Activated B cell treated with CpG ODN at 0.5 μM for 24 hours (primary cell): ENCODE results near the gene FAM162A. TPM values are rescaled to one million over a fixed set of nuclear protein-coding genes. Genes with fewer than 3 reads are reported as not detected.

ENCODE experiments used
- ATAC-seq: fragments of 200-7000 bp; cut with Tn5 transposase; one replicate; pipeline ENCODE4 v1.10.0; 2021; ENCODE audit warnings: low read depth, mild to moderate bottlenecking, moderate library complexity
- CTCF ChIA-PET: fragments of 350-600 bp; sonication (Branson Sonifier 250); formaldehyde crosslinking; loops from one replicate; lab custom pipeline; 2021; ENCODE audit warnings: antibody characterized with exemption; lab: Charles Lee
- POLR2A ChIA-PET: fragments of 350-600 bp; sonication (Branson Sonifier 250); formaldehyde crosslinking; loops from one replicate; lab custom pipeline; 2021; ENCODE audit warnings: antibody characterized with exemption; lab: Charles Lee
- DNase-seq: peaks from one replicate; pipeline ENCODE4 v3.0.0; 2022
- H3K27ac Mint-ChIP-seq: one replicate; pipeline ENCODE4 v1.8.0; 2020; ENCODE audit warnings: mixed read lengths
- H3K27me3 Mint-ChIP-seq: one replicate; pipeline ENCODE4 v1.8.0; 2021; ENCODE audit warnings: mixed read lengths
- H3K36me3 Mint-ChIP-seq: one replicate; pipeline ENCODE4 v1.8.0; 2021; ENCODE audit warnings: low read depth, mixed read lengths
- H3K4me1 Mint-ChIP-seq: one replicate; pipeline ENCODE4 v1.8.0; 2021; ENCODE audit warnings: mixed read lengths
- H3K4me3 Mint-ChIP-seq: one replicate; pipeline ENCODE4 v1.8.0; 2020; ENCODE audit warnings: mild to moderate bottlenecking, mixed read lengths
- H3K9me3 Mint-ChIP-seq: one replicate; pipeline ENCODE4 v1.8.0; 2020; ENCODE audit warnings: mixed read lengths
- intact Hi-C: fragments of 100-400 bp; cut with micrococcal nuclease; formaldehyde crosslinking; loops from one replicate; pipeline ENCODE4 v1.15.1; 2024
- total RNA-seq: library from RNA; stranded (reverse); gene quantifications from 2 replicates; pipeline ENCODE4 v1.2.3, GENCODE V29; 2022
- TF ChIP-seq, protein P1 (sequence below): fragments of 200-600 bp; IDR thresholded peaks from one replicate; pipeline ENCODE4 v1.8.0; 2022; ENCODE audit warnings: antibody characterized with exemption, mild to moderate bottlenecking

FAM162A gene
- total RNA-seq, 1 donor from 2014 or later, result 28.5 TPM

DNA sequence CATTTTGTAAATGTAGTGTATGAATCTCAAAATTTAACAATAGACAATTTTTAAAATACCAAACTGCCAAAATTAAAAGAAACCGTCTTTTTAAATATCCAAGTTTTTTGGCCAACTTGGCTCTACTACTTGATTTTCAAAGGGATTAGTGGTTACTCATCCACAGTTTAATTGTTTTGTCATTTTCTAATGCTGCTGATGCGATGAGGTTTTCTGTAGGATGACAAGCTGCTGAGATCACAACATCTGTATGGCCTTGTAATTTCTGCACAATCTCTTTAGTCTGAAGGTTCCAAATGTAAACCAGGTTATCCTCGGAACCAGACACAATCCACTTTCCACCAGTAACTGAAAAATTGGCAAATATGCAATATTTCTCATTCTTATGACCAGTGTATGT, 30.4 kb downstream of the FAM162A start:
- Mint-ChIP-seq H3K27ac (peak overlapping the region; percentile 100), H3K4me3 (peak overlapping the region; percentile 98), H3K36me3 (peaks cover 49% of the 10 kb centered on the region), H3K27me3 (no peaks in the 10 kb centered on the region), H3K4me1 (peaks cover 55% of the 10 kb centered on the region), H3K9me3 (no peaks in the 10 kb centered on the region)
- intact Hi-C loops, result loop anchor here (2.0 to 10.0 kb wide), 3 partner anchors 22 to 1170 kb away; partner anchors contain the start of genes GOLGB1 and HACD2
- DNase-seq (no peak), ATAC-seq (no peak)
- TF ChIP-seq, protein P1, sequence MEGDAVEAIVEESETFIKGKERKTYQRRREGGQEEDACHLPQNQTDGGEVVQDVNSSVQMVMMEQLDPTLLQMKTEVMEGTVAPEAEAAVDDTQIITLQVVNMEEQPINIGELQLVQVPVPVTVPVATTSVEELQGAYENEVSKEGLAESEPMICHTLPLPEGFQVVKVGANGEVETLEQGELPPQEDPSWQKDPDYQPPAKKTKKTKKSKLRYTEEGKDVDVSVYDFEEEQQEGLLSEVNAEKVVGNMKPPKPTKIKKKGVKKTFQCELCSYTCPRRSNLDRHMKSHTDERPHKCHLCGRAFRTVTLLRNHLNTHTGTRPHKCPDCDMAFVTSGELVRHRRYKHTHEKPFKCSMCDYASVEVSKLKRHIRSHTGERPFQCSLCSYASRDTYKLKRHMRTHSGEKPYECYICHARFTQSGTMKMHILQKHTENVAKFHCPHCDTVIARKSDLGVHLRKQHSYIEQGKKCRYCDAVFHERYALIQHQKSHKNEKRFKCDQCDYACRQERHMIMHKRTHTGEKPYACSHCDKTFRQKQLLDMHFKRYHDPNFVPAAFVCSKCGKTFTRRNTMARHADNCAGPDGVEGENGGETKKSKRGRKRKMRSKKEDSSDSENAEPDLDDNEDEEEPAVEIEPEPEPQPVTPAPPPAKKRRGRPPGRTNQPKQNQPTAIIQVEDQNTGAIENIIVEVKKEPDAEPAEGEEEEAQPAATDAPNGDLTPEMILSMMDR, result no peak
- ChIA-PET POLR2A (interaction anchor here (3.8 kb wide), 1 partner anchor 31 kb away, joined by 55 read pairs; the partner anchor contains the start of genes FAM162A and MIX23), CTCF (interaction anchor here (1.5 kb wide), 1 partner anchor 22 kb away, joined by 8 read pairs; no protein-coding TSS in a partner anchor)

DNA sequence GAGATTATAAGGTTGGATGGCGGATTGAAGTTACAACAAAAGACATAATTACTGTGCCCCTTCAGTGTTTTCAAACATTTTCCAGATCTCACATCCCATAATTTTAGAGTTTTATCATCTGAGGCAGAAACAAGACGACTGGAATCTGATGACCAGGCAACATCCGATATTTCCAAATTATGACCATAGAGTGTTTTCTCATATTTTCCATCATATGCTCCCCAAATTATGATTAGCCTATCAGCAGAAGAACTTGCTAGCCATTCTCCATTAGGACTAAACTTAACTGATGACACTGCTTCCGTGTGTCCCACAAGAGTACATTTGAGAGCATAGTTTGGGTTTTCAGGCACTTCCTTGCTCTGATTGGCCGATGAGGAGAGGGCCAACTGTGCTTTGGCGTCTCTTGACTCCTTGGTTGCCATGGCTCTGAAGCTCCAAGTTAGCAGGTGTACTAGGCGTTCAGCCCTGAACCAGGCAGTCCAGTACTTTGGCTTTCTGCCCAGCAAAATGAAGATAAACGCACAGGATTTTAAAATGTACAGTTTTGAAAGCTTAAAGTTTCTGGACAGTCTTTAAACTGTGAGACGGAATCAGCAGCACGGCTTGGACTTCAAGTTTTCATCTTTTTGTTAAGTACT, 31.2 kb downstream of the FAM162A start:
- DNase-seq, result peak; percentile 20
- Mint-ChIP-seq H3K9me3 (no peaks in the 10 kb centered on the region), H3K4me1 (peaks cover 50% of the 10 kb centered on the region)

GRCh38 chr3:122415762-122416654, 32.0 kb downstream of the FAM162A start, which contains the start of gene WDR5B:
TSS of gene WDR5B (minus strand) at chr3:122416062. CDS start at chr3:122415528, 534 bp downstream.
- Mint-ChIP-seq H3K36me3 (peaks cover 41% of the 10 kb centered on the region), H3K9me3 (no peaks in the 10 kb centered on the region), H3K27me3 (no peaks in the 10 kb centered on the region), H3K4me1 (peaks cover 46% of the 10 kb centered on the region), H3K27ac (peak within 1 kb of the TSS; percentile 100), H3K4me3 (peak within 1 kb of the TSS; percentile 98)
- peak; percentile 89 for ATAC-seq
- intact Hi-C loops, result loop anchor here (1.0 to 10.0 kb wide), 13 partner anchors 23 to 1673 kb away; partner anchors contain the start of genes EAF2, GOLGB1, GTF2E1 and HACD2
- TF ChIP-seq, protein P1, result no peak
- ChIA-PET CTCF (interaction anchor here (1.5 to 1.9 kb wide), 4 partner anchors 24 to 263 kb away, joined by 5 to 11 read pairs (median 6); partner anchors contain the start of gene FAM162A), POLR2A (interaction anchor here (0.6 to 3.8 kb wide), 23 partner anchors 8 to 1160 kb away, joined by 3 to 55 read pairs (median 4); partner anchors contain the start of genes DTX3L, EAF2, FAM162A and HCLS1)
- DNase-seq, result peak; percentile 95

More for the DNA sequence above, 31.2 kb downstream of the FAM162A start:
- TF ChIP-seq, protein P1, result no peak
- Mint-ChIP-seq H3K36me3 (peaks cover 45% of the 10 kb centered on the region), H3K27ac (peak overlapping the region; percentile 100), H3K4me3 (peak overlapping the region; percentile 98), H3K27me3 (no peaks in the 10 kb centered on the region)
- peak; percentile 38 for ATAC-seq
- CTCF ChIA-PET, result interaction anchor here (1.5 to 1.9 kb wide), 4 partner anchors 23 to 264 kb away, joined by 5 to 11 read pairs (median 6); partner anchors contain the start of gene FAM162A
- intact Hi-C loops, result loop anchor here (2.0 to 10.0 kb wide), 6 partner anchors 22 to 1170 kb away; partner anchors contain the start of genes GOLGB1, HACD2, PARP14 and PARP15
- POLR2A ChIA-PET, result interaction anchor here (0.5 to 3.8 kb wide), 14 partner anchors 7 to 1161 kb away, joined by 3 to 55 read pairs (median 4); partner anchors contain the start of genes EAF2, FAM162A, HCLS1 and HSPBAP1

GRCh38 chr3:122416966-122417365, 33.0 kb downstream of the FAM162A start:
- ATAC-seq (no peak), DNase-seq (no peak)
- Mint-ChIP-seq H3K27me3 (no peaks in the 10 kb centered on the region), H3K4me3 (peak overlapping the region; percentile 98), H3K27ac (peak overlapping the region; percentile 100), H3K4me1 (peaks cover 46% of the 10 kb centered on the region), H3K36me3 (peaks cover 44% of the 10 kb centered on the region), H3K9me3 (no peaks in the 10 kb centered on the region)
- POLR2A ChIA-PET, result interaction anchor here (0.7 to 3.8 kb wide), 11 partner anchors 20 to 868 kb away, joined by 4 to 55 read pairs (median 5); partner anchors contain the start of genes DTX3L, FAM162A, HSPBAP1 and KPNA1
- intact Hi-C loops, result loop anchor here (1.0 to 10.0 kb wide), 12 partner anchors 34 to 1674 kb away; partner anchors contain the start of genes EAF2, GOLGB1, GTF2E1 and HACD2
- CTCF ChIA-PET, result interaction anchor here (1.9 kb wide), 1 partner anchor 33 kb away, joined by 11 read pairs; the partner anchor contains the start of gene FAM162A
- TF ChIP-seq, protein P1, result no peak
